NCI-H2029 (cell line): Measurements from ENCODE around the gene KRTAP15-1.
A peak's percentile ranks its signal among the peaks of the same experiment; 100 is the strongest.

Experiments used
- DNase-seq: peaks from one replicate; lab custom pipeline; 2025; lab: John Stamatoyannopoulos, UW

KRTAP15-1 gene

GRCh38 chr21:30439975-30440374, at the start of gene KRTAP15-1:
KRTAP15-1 (plus strand) TSS chr21:30440275; CDS start chr21:30440328, 53 bp downstream.
- DNase-seq = no peak

- no peak for DNase-seq
These were observed 48.5 kb upstream of the KRTAP15-1 start for GRCh38 chr21:30391492-30392025.

GRCh38 chr21:30395731-30396130, 44.3 kb upstream of the KRTAP15-1 start, which contains the start of gene KRTAP13-1:
KRTAP13-1 (plus strand) TSS chr21:30396031; CDS start chr21:30396087, 56 bp downstream.
- no peak for DNase-seq

GRCh38 chr21:30408782-30409494, 31.1 kb upstream of the KRTAP15-1 start:
- peak; percentile 98 for DNase-seq

GRCh38 chr21:30415993-30416392, 24.1 kb upstream of the KRTAP15-1 start:
- DNase-seq = no peak

- DNase-seq = no peak
These were observed 14.2 kb upstream of the KRTAP15-1 start, which contains the start of gene KRTAP13-3 for GRCh38 chr21:30425826-30426225. KRTAP13-3 (minus strand) TSS chr21:30425926; CDS start chr21:30425912, 14 bp downstream.

GRCh38 chr21:30426731-30427130, 13.3 kb upstream of the KRTAP15-1 start:
- no peak for DNase-seq

- no peak for DNase-seq
These were observed 9.9 kb upstream of the KRTAP15-1 start, which contains the start of gene KRTAP13-4 for GRCh38 chr21:30430170-30430655. KRTAP13-4 (plus strand) TSS chr21:30430220; CDS start chr21:30430276, 56 bp downstream.

- peak; percentile 28 for DNase-seq
These were observed 5.9 kb upstream of the KRTAP15-1 start for GRCh38 chr21:30434033-30434631.

GRCh38 chr21:30437010-30437565, 3.0 kb upstream of the KRTAP15-1 start:
- DNase-seq = no peak

GRCh38 chr21:30443226-30443625, 3.2 kb downstream of the KRTAP15-1 start:
- no peak for DNase-seq

- DNase-seq = no peak
These were observed 4.1 kb downstream of the KRTAP15-1 start for GRCh38 chr21:30444204-30444603.

- no peak for DNase-seq
These were observed 7.0 kb downstream of the KRTAP15-1 start for GRCh38 chr21:30447056-30447455.

GRCh38 chr21:30448514-30448913, 8.4 kb downstream of the KRTAP15-1 start:
- DNase-seq = no peak

- no peak for DNase-seq
These were observed 23.6 kb downstream of the KRTAP15-1 start for GRCh38 chr21:30463713-30464112.

GRCh38 chr21:30468900-30469714, 29.0 kb downstream of the KRTAP15-1 start:
- no peak for DNase-seq

GRCh38 chr21:30478004-30478403, 37.9 kb downstream of the KRTAP15-1 start:
- DNase-seq = no peak

- peak; percentile 37 for DNase-seq
These were observed 39.2 kb downstream of the KRTAP15-1 start for GRCh38 chr21:30479259-30479658.

- no peak for DNase-seq
These were observed 40.1 kb downstream of the KRTAP15-1 start, which contains the start of gene KRTAP19-1 for GRCh38 chr21:30480145-30480544. KRTAP19-1 (minus strand) TSS chr21:30480367; CDS start chr21:30480317, 50 bp downstream.

GRCh38 chr21:30482130-30482529, 42.1 kb downstream of the KRTAP15-1 start:
- DNase-seq = no peak

- no peak for DNase-seq
These were observed 46.1 kb downstream of the KRTAP15-1 start for GRCh38 chr21:30486180-30486579.
